NCI-H1436 (cell line): ENCODE data around the gene PKMYT1.
"Not testable (repeated sequence)": the region's sequence is repeated elsewhere in the genome, so short reads cannot be mapped to it uniquely, and the experiment has no call there.

ENCODE experiments used
- DNase-seq: peaks from one replicate; lab custom pipeline; 2025; lab: John Stamatoyannopoulos, UW

The PKMYT1 gene

DNA sequence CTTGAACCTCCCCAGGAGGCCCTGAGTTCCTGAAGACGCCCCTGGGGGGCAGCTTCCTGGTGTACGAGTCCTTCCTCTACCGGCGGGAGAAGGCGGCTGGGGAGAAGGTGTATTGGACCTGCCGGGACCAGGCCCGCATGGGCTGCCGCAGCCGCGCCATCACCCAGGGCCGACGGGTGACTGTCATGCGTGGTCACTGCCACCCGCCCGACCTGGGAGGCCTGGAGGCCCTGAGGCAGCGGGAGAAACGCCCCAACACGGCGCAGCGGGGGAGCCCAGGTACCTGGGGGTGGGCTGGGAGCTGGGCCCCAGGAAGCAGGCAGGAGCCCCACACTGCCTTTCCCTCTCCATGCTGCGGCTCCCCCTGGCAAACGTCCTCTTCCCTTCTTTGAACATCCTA is 46.5 kb downstream of the PKMYT1 start:
- no peak for DNase-seq

DNA sequence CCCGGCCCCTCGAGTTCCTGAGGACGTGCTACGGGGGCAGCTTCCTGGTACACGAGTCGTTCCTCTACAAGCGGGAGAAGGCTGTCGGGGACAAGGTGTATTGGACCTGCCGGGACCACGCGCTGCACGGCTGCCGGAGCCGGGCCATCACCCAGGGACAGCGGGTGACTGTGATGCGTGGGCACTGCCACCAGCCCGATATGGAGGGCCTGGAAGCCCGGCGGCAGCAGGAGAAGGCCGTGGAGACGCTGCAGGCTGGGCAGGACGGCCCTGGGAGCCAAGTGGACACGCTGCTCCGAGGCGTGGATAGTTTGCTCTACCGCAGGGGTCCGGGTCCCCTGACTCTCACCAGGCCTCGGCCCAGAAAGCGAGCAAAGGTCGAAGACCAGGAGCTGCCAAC is 47.1 kb downstream of the PKMYT1 start:
- no peak for DNase-seq

DNA sequence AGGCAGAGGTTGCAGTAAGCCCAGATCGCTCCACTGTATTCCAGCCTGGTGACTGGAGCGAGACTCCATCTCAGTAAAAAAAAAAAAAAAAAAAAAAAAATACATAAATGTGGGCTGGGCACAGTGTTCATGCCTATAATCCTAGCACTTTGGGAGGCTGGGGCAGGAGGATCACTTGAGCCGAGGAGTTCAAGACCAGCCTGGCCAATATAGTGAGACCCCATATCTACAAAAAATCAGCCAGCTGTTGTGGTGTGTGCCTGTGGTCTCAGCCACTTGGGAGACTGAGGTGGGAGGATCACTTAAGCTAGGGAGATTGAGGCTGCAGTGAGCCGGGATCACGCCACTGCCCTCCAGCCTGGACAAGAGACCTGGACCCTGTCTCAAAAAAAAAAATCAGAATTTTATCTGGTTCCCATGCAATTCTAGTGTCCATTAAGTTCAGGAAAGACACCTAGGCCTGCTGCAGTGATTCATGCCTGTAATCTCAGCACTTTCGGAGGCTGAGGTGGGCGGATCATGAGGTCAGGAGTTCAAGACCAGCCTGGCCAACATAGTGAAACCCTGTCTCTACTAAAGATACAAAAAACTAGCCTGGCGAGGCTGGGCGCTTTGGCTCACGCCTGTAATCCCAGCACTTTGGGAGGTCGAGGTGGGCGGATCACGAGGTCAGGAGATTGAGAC is 48.9 kb downstream of the PKMYT1 start:
- not testable (repeated sequence) for DNase-seq

DNA sequence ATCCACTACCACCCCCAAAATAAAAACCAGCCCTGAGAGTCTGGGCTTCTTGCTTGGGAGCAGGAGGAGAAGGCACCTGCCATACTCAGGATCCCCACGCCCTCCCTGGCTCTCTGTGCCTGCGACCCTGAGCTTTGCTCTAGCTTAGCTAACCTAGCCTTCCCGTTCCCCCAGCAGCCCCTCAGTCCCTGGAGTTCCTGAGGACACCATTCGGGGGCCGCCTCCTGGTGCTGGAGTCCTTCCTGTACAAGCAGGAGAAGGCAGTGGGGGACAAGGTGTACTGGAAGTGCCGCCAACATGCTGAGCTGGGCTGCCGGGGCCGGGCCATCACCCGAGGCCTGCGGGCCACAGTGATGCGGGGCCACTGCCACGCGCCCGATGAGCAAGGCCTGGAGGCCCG is 50.0 kb downstream of the PKMYT1 start:
- DNase-seq: no peak

DNA sequence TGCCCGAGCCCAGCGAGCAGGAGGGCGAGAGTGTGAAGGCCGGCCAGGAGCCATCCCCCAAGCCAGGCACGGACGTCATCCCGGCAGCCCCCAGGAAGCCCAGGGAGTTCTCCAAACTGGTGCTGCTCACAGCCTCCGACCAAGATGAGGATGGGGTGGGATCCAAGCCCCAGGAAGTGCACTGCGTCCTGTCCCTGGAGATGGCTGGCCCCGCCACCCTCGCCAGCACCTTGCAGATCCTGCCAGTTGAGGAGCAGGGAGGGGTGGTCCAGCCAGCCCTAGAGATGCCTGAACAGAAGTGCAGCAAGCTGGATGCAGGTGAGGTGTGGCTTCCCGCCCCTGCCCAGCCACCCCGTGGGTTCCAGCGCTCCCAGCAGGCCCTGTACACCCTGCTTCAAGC is 50.6 kb downstream of the PKMYT1 start:
- no peak for DNase-seq

DNA sequence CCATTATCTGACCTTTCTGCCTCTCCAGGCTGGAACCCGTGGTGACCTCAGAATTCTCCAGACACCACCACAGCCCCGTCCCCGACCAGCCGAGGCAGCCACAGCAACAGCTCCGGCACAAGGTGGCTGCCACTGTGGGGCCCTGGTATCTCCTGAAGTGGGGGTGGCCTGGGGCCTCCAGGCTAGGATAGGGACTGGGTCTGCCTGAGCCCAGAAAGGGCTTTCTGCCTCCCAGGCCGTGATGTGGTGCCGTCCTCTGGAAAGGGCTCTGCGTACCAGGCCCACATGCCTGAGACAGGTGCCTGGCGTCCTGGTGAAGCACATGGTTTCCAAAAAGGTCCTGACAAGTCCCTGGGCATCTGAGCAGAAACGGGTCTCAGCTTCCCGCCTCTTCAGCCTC is 51.5 kb downstream of the PKMYT1 start:
- DNase-seq: no peak

DNA sequence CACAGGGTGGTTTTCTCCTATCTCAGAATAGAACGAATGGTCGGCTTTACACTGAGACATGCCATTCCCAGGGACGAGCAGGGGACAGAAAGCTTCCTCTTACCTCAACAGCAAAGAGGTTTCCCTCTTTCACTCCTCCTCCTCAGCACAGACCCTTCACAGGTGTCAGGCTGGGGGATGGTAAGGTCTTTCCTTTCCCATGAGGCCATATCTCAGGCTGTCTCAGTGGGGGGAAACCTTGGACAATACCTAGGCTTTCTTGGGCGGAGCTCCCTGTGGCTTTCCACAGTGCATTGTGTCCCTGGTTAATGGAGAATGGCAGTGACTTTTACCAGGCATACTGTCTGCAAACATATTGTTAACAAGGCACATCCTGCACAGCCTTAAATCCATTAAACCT is 52.1 kb downstream of the PKMYT1 start:
- DNase-seq: not testable (repeated sequence)

DNA sequence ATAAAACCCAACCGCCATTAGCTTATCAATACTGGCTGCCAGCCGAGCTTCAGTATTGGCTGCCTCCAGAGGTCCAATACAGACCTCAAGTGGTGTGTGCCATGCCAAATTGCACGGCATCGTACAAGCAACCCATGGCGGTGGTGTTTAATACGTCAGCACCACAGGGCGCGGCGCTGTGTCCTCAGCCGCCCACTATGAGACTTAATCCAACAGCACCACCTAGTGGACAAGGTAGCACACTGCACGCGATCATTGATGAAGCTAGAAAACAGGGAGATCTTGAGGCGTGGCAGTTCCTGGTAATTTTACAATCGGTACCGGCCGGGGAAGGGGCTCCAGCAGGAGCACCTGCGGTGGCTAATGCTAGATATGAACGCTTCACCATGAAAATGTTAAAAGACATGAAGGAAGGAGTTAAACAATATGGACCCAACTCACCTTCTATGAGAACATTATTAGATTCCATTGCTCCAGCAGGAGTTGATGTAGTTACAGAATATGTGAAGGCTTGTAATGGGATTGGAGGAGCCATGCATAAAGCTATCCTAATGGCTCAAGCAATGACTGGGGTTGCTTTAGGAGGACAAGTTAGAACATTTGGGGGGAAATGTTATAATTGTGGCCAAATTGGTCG is 53.1 kb downstream of the PKMYT1 start:
- DNase-seq: peak; percentile 86

DNA sequence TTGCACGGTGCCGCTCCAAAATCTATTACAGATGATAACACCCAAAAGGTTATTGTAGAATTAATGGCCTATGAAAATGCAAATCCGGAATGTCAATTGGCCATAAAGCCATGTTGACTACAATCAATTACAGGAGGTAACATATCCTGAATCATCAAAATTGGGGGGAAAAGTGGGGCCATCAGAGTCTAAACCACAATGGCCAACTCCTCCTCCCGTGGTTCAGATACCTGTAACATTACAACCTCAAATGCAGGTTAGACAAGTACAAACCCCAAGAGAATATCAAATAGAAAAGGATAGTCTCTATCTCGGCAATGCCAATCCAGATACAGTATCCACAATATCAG is 53.6 kb downstream of the PKMYT1 start:
- DNase-seq: no peak

DNA sequence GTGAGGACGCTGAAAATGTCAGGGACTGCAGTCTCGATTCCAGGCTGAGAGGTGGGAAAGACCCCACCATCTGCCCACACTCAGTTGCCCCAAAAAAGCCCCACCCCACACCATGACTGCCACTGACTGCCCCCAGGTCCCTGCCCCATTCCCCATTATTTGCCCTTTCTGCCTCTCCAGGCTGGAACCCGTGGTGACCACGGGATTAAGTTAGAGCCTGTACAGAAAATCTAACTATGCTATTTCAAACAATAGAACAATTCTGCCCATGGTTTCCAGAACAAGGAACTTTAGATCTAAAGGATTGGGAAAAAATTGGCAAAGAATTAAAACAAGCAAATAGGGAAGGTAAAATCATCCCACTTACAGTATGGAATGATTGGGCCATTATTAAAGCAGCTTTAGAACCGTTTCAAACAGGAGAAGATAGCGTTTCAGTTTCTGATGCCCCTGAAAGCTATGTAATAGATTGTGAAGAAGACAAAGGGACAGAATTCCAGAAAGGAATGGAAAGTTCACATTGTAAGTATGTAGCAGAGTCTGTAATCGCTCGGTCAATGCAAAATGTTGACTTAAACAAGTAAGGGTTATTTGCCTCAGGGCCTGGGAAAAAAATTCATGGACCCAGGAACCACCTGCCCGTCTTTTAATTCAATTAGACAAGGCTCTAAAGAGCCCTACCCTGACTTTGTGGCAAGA is 54.1 kb downstream of the PKMYT1 start:
- no peak for DNase-seq

DNA sequence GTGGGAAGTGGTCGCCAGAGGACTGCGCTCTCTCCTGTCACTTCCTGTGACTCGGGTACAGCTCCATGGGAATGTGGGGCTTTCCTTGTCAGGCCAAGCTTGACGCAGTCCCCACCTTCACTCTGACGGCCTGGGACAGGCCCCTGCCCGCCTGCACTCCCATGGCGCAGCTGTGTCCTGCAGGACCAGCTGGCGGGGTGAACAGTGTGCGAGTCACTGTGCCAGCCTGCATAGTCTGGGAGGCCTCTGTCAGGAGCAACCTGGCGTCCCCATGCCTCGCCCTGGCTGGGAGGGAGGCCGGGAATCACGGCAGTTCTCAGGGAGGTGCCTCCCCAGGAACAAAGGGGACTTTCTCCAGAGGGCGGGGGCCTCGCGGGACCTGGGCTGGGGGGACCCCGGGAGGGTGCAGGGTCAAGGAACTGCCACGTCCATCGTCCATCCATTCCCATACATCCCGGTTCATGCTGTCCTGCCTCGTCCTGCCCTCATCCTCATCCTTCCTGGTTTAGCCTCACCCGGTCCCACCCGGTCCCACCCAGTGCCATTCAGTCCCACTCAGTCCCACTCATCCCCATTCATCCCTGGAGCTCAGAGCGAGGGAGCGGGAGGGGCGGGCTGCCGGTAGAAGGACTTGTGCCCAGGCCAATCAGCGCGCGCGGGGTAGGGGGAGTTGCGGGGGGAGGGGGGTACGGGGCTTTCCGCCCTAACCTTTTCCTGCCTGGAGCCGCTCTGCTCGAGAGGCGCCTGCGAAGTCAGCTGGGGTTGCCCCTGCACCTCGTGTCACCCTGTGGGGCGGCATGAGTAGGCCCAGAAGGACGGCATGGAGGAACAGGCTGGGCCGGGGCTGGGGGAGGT is 55.1 kb downstream of the PKMYT1 start:
- DNase-seq: no peak

DNA sequence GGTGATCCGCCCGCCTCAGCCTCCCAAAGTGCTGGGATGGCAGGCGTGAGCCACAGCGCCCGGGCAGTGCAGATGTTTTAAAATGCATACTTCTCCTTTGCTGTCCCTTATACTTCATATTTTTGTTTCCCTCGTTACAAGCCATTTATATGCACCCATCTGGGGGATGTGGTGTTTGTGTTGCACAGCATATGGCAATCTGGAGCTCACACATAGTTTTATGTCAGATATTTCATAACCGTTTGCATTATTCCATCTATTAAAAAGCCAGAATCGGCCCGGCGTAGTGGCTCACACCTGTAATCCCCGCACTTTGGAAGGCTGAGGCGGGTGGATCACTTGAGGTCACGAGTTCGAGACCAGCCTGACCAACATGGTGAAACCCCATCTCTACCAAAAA is 56.8 kb downstream of the PKMYT1 start:
- DNase-seq: no peak
